ENCODE measurements around the gene GUCY2F. TPM values are rescaled to one million over a fixed set of nuclear protein-coding genes. Genes with fewer than 3 reads are reported as not detected.

GUCY2F gene
- total RNA-seq, 3 donors from 2014 or later = not detected

- Mint-ChIP-seq H3K36me3 (ENCODE audit: insufficient read depth) (no peaks in the 10 kb centered on the region), H3K4me1 (ENCODE audit: low read depth) (no peaks in the 10 kb centered on the region), H3K27me3 (ENCODE audit: low read depth) (peaks cover 3% of the 10 kb centered on the region), H3K4me3 (no peak overlapping the region), H3K9me3 (no peaks in the 10 kb centered on the region)
- ATAC-seq = no peak
- no peak for DNase-seq
Measured at GRCh38 chrX:109374262-109374960, 107.5 kb downstream of the GUCY2F start.

- Mint-ChIP-seq H3K9me3 (no peaks in the 10 kb centered on the region), H3K36me3 (ENCODE audit: insufficient read depth) (no peaks in the 10 kb centered on the region), H3K27me3 (ENCODE audit: low read depth) (peaks cover 3% of the 10 kb centered on the region), H3K4me1 (ENCODE audit: low read depth) (no peaks in the 10 kb centered on the region), H3K4me3 (no peak overlapping the region)
- ATAC-seq (no peak), DNase-seq (no peak)
Measured at GRCh38 chrX:109373468-109373867, 108.4 kb downstream of the GUCY2F start.

GRCh38 chrX:109372716-109373115 is 109.2 kb downstream of the GUCY2F start:
- H3K36me3 Mint-ChIP-seq (ENCODE audit: insufficient read depth) = no peaks in the 10 kb centered on the region
- no peaks in the 10 kb centered on the region for H3K9me3 Mint-ChIP-seq
- DNase-seq (no peak), ATAC-seq (no peak)
- H3K4me3 Mint-ChIP-seq = no peak overlapping the region
- H3K4me1 Mint-ChIP-seq (ENCODE audit: low read depth) = no peaks in the 10 kb centered on the region
- no peaks in the 10 kb centered on the region for H3K27me3 Mint-ChIP-seq (ENCODE audit: low read depth)

GRCh38 chrX:109372291-109372690 is 109.6 kb downstream of the GUCY2F start:
- ATAC-seq (no peak), DNase-seq (no peak)
- Mint-ChIP-seq H3K36me3 (ENCODE audit: insufficient read depth) (no peaks in the 10 kb centered on the region), H3K27me3 (ENCODE audit: low read depth) (peaks cover 1% of the 10 kb centered on the region), H3K9me3 (no peaks in the 10 kb centered on the region), H3K4me3 (no peak overlapping the region), H3K4me1 (ENCODE audit: low read depth) (no peaks in the 10 kb centered on the region)

GRCh38 chrX:109362101-109362500 is 119.8 kb downstream of the GUCY2F start:
- no peak for DNase-seq
- ATAC-seq = no peak
- Mint-ChIP-seq H3K4me3 (no peak overlapping the region), H3K27me3 (ENCODE audit: low read depth) (peaks cover 3% of the 10 kb centered on the region), H3K4me1 (ENCODE audit: low read depth) (no peaks in the 10 kb centered on the region), H3K9me3 (no peaks in the 10 kb centered on the region), H3K36me3 (ENCODE audit: insufficient read depth) (no peaks in the 10 kb centered on the region)

GRCh38 chrX:109360301-109360700 is 121.6 kb downstream of the GUCY2F start:
- Mint-ChIP-seq H3K27me3 (ENCODE audit: low read depth) (peaks cover 3% of the 10 kb centered on the region), H3K4me1 (ENCODE audit: low read depth) (no peaks in the 10 kb centered on the region), H3K36me3 (ENCODE audit: insufficient read depth) (no peaks in the 10 kb centered on the region), H3K4me3 (no peak overlapping the region), H3K9me3 (no peaks in the 10 kb centered on the region)
- ATAC-seq (no peak), DNase-seq (no peak)

- no peaks in the 10 kb centered on the region for H3K4me1 Mint-ChIP-seq (ENCODE audit: low read depth)
- no peak for ATAC-seq
- DNase-seq = no peak
- no peaks in the 10 kb centered on the region for H3K36me3 Mint-ChIP-seq (ENCODE audit: insufficient read depth)
- H3K9me3 Mint-ChIP-seq = no peaks in the 10 kb centered on the region
- H3K4me3 Mint-ChIP-seq = no peak overlapping the region
- H3K27me3 Mint-ChIP-seq (ENCODE audit: low read depth) = no peaks in the 10 kb centered on the region
Measured at GRCh38 chrX:109357706-109358105, 124.2 kb downstream of the GUCY2F start.

- Mint-ChIP-seq H3K4me1 (ENCODE audit: low read depth) (no peaks in the 10 kb centered on the region), H3K27me3 (ENCODE audit: low read depth) (no peaks in the 10 kb centered on the region)
- no peak for ATAC-seq
Measured at GRCh38 chrX:109356684-109357083, 125.2 kb downstream of the GUCY2F start.

GRCh38 chrX:109352066-109352588 is 129.8 kb downstream of the GUCY2F start:
- DNase-seq = no peak
- Mint-ChIP-seq H3K4me1 (ENCODE audit: low read depth) (no peaks in the 10 kb centered on the region), H3K27me3 (ENCODE audit: low read depth) (no peaks in the 10 kb centered on the region), H3K9me3 (no peaks in the 10 kb centered on the region), H3K4me3 (no peak overlapping the region), H3K36me3 (ENCODE audit: insufficient read depth) (no peaks in the 10 kb centered on the region)
- ATAC-seq = no peak

More at GRCh38 chrX:109356684-109357083, 125.2 kb downstream of the GUCY2F start:
- Mint-ChIP-seq H3K9me3 (no peaks in the 10 kb centered on the region), H3K36me3 (ENCODE audit: insufficient read depth) (no peaks in the 10 kb centered on the region), H3K4me3 (no peak overlapping the region)
- DNase-seq = no peak

GRCh38 chrX:109351557-109351956 is 130.3 kb downstream of the GUCY2F start:
- no peak for DNase-seq
- Mint-ChIP-seq H3K4me3 (no peak overlapping the region), H3K36me3 (ENCODE audit: insufficient read depth) (no peaks in the 10 kb centered on the region), H3K4me1 (ENCODE audit: low read depth) (no peaks in the 10 kb centered on the region), H3K9me3 (no peaks in the 10 kb centered on the region), H3K27me3 (ENCODE audit: low read depth) (no peaks in the 10 kb centered on the region)
- no peak for ATAC-seq

- no peaks in the 10 kb centered on the region for H3K4me1 Mint-ChIP-seq (ENCODE audit: low read depth)
Measured at GRCh38 chrX:109350551-109350950, 131.3 kb downstream of the GUCY2F start.

GRCh38 chrX:109350051-109350450 is 131.8 kb downstream of the GUCY2F start:
- no peak for ATAC-seq
- H3K27me3 Mint-ChIP-seq (ENCODE audit: low read depth) = no peaks in the 10 kb centered on the region
- no peaks in the 10 kb centered on the region for H3K36me3 Mint-ChIP-seq (ENCODE audit: insufficient read depth)
- no peaks in the 10 kb centered on the region for H3K9me3 Mint-ChIP-seq
- H3K4me3 Mint-ChIP-seq = no peak overlapping the region
- DNase-seq = no peak
- no peaks in the 10 kb centered on the region for H3K4me1 Mint-ChIP-seq (ENCODE audit: low read depth)

More at GRCh38 chrX:109350551-109350950, 131.3 kb downstream of the GUCY2F start:
- H3K27me3 Mint-ChIP-seq (ENCODE audit: low read depth) = no peaks in the 10 kb centered on the region
- H3K4me3 Mint-ChIP-seq = no peak overlapping the region
- H3K36me3 Mint-ChIP-seq (ENCODE audit: insufficient read depth) = no peaks in the 10 kb centered on the region
- no peaks in the 10 kb centered on the region for H3K9me3 Mint-ChIP-seq
- ATAC-seq = no peak
- no peak for DNase-seq

- Mint-ChIP-seq H3K9me3 (no peaks in the 10 kb centered on the region), H3K4me1 (ENCODE audit: low read depth) (no peaks in the 10 kb centered on the region), H3K4me3 (no peak overlapping the region), H3K27me3 (ENCODE audit: low read depth) (no peaks in the 10 kb centered on the region), H3K36me3 (ENCODE audit: insufficient read depth) (no peaks in the 10 kb centered on the region)
- ATAC-seq (no peak), DNase-seq (no peak)
Measured at GRCh38 chrX:109347632-109348031, 134.3 kb downstream of the GUCY2F start.

GRCh38 chrX:109346491-109346890 is 135.4 kb downstream of the GUCY2F start:
- ATAC-seq (no peak), DNase-seq (no peak)
- no peaks in the 10 kb centered on the region for H3K27me3 Mint-ChIP-seq (ENCODE audit: low read depth)
- no peak overlapping the region for H3K4me3 Mint-ChIP-seq
- no peaks in the 10 kb centered on the region for H3K9me3 Mint-ChIP-seq
- H3K4me1 Mint-ChIP-seq (ENCODE audit: low read depth) = no peaks in the 10 kb centered on the region
- H3K36me3 Mint-ChIP-seq (ENCODE audit: insufficient read depth) = no peaks in the 10 kb centered on the region

GRCh38 chrX:109345856-109346255 is 136.0 kb downstream of the GUCY2F start:
- DNase-seq (no peak), ATAC-seq (no peak)
- no peaks in the 10 kb centered on the region for H3K27me3 Mint-ChIP-seq (ENCODE audit: low read depth)
- no peaks in the 10 kb centered on the region for H3K4me1 Mint-ChIP-seq (ENCODE audit: low read depth)
- no peaks in the 10 kb centered on the region for H3K9me3 Mint-ChIP-seq
- H3K36me3 Mint-ChIP-seq (ENCODE audit: insufficient read depth) = no peaks in the 10 kb centered on the region
- H3K4me3 Mint-ChIP-seq = no peak overlapping the region
